SK-N-SH (cell line): Measurements from ENCODE around the gene FAM219B. TPM values are rescaled to one million over a fixed set of nuclear protein-coding genes. Genes with fewer than 3 reads are reported as not detected.
A peak's percentile ranks its signal among the peaks of the same experiment; 100 is the strongest.

Source experiments
- CTCF ChIA-PET: fragments of 300-600, 350-600 bp; formaldehyde crosslinking; extraction: SDS; loops from one replicate; lab custom pipeline; 2021; lab: Yijun Ruan, JAX
- POLR2A ChIA-PET: fragments of 350-600 bp; sonication (Branson Sonifier 250); formaldehyde crosslinking; extraction: SDS; loops from one replicate; lab custom pipeline; 2020; ENCODE audit warnings: antibody characterized with exemption, inconsistent platforms; lab: Yijun Ruan, JAX
- DNase-seq: peaks from one replicate; pipeline ENCODE4 v3.0.0; 2012
- H2AFZ ChIP-seq: fragments of 200-600 bp; sonication (generic); 2 replicates; pipeline ENCODE4 v1.8.1; 2016; ENCODE audit warnings: antibody characterized with exemption, mild to moderate bottlenecking, low read depth
- H3F3A ChIP-seq: fragments of 200-600 bp; sonication (generic); replicated peaks from 2 replicates; pipeline ENCODE3; 2016; ENCODE audit warnings: antibody characterized with exemption, mild to moderate bottlenecking; ENCODE audit not compliant: insufficient read depth
- H3K27ac ChIP-seq, 2 experiments: fragments of 200-500 bp in 1 of 2; fragments of 200-600 bp in 1 of 2; sonication (Bioruptor generic) in 1 of 2; sonication (generic), shearing (Covaris generic) in 1 of 2; 2 replicates each; pipeline versions ENCODE4 v1.5.1 to v1.6.1; 2014 to 2016; ENCODE audit warnings: low read depth in 2 of 2, inconsistent platforms in 1 of 2, low read length in 1 of 2, mild to moderate bottlenecking in 1 of 2, mixed read lengths in 1 of 2
- H3K27me3 ChIP-seq: fragments of 200-600 bp; sonication (generic), shearing (Covaris generic); 2 replicates; pipeline ENCODE4 v1.6.1; 2016; ENCODE audit warnings: mixed run types; ENCODE audit not compliant: insufficient read depth
- H3K36me3 ChIP-seq, 2 experiments: fragments of 200-500 bp in 1 of 2; fragments of 200-600 bp in 1 of 2; sonication (Bioruptor generic) in 1 of 2; sonication (generic) in 1 of 2; replicated peaks in 1 of 2; 2 replicates each; pipeline versions ENCODE3 to v1.5.1; 2014 to 2016; ENCODE audit warnings: low read length in 1 of 2, mild to moderate bottlenecking in 1 of 2; ENCODE audit not compliant: insufficient read depth in 2 of 2, control insufficient read depth in 1 of 2
- H3K4me1 ChIP-seq, 2 experiments: fragments of 200-500 bp in 1 of 2; fragments of 200-600 bp in 1 of 2; sonication (Bioruptor generic) in 1 of 2; sonication (generic), shearing (Covaris generic) in 1 of 2; 2 replicates each; pipeline versions ENCODE4 v1.5.1 to v1.6.1; 2014 to 2016; ENCODE audit warnings: low read depth in 1 of 2, low read length in 1 of 2, mixed run types in 1 of 2; ENCODE audit not compliant: insufficient read depth in 2 of 2, control insufficient read depth in 1 of 2
- H3K4me2 ChIP-seq: fragments of 200-600 bp; sonication (generic), shearing (Covaris generic); 2 replicates; pipeline ENCODE4 v1.6.1; 2017; ENCODE audit warnings: mixed run types
- H3K4me3 ChIP-seq, 2 experiments: fragments of 200-500 bp in 1 of 2; fragments of 200-600 bp in 1 of 2; sonication (Bioruptor generic) in 1 of 2; sonication (generic), shearing (Covaris generic) in 1 of 2; 2 replicates each; pipeline versions ENCODE4 v1.5.1 to v1.8.1; 2014 to 2016; ENCODE audit warnings: low read depth in 2 of 2, inconsistent platforms in 1 of 2, low read length in 1 of 2, mild to moderate bottlenecking in 1 of 2, mixed read lengths in 1 of 2, moderate library complexity in 1 of 2
- H3K79me2 ChIP-seq: fragments of 200-600 bp; sonication (generic); 2 replicates; pipeline ENCODE4 v1.8.1; 2017; ENCODE audit warnings: mild to moderate bottlenecking; ENCODE audit not compliant: insufficient read depth
- H3K9ac ChIP-seq: fragments of 200-600 bp; sonication (generic); 2 replicates; pipeline ENCODE4 v1.6.1; 2017; ENCODE audit warnings: mixed run types
- H3K9me2 ChIP-seq: fragments of 200-600 bp; sonication (generic); 2 replicates; pipeline ENCODE4 v1.6.1; 2017; ENCODE audit warnings: mixed run types
- H3K9me3 ChIP-seq: fragments of 200-600 bp; sonication (generic); 2 replicates; pipeline ENCODE4 v1.6.1; 2017; ENCODE audit warnings: mixed run types, mild to moderate bottlenecking, moderate library complexity
- H4K20me1 ChIP-seq: fragments of 200-600 bp; sonication (generic); 2 replicates; pipeline ENCODE4 v1.6.1; 2017; ENCODE audit warnings: mild to moderate bottlenecking, mixed run types; ENCODE audit not compliant: insufficient read depth
- ELF1 ChIP-seq: IDR thresholded peaks from 2 replicates; pipeline ENCODE4 v1.4.0; 2012
- EP300 ChIP-seq, 2 experiments: IDR thresholded peaks; 2 replicates each; pipeline versions ENCODE4 v1.4.0 to v1.6.1; 2012; ENCODE audit warnings: borderline replicate concordance in 1 of 2, low read depth in 1 of 2, low read length in 1 of 2
- MXI1 ChIP-seq: IDR thresholded peaks from 2 replicates; pipeline ENCODE4 v1.6.1; 2012; ENCODE audit warnings: mild to moderate bottlenecking, low read depth, low read length, improper control_type of control experiment
- NFIC ChIP-seq: IDR thresholded peaks from 2 replicates; pipeline ENCODE4 v1.4.0; 2012; ENCODE audit warnings: borderline replicate concordance
- NRF1 ChIP-seq: IDR thresholded peaks from 2 replicates; pipeline ENCODE4 v1.6.1; 2012; ENCODE audit warnings: low read depth, mild to moderate bottlenecking, low read length
- PBX3 ChIP-seq: IDR thresholded peaks from 2 replicates; pipeline ENCODE4; 2012
- POLR2AphosphoS5 ChIP-seq: IDR thresholded peaks from 2 replicates; pipeline ENCODE4 v1.6.1; 2012; ENCODE audit warnings: low read depth, low read length
- RAD21 ChIP-seq: IDR thresholded peaks from 2 replicates; pipeline ENCODE4 v1.6.1; 2012; ENCODE audit warnings: mild to moderate bottlenecking, low read length
- RCOR1 ChIP-seq: fragments of 150-350 bp; IDR thresholded peaks from 2 replicates; pipeline ENCODE4 v1.6.1; 2017; ENCODE audit warnings: antibody characterized with exemption, low read length
- REST ChIP-seq: IDR thresholded peaks from 2 replicates; pipeline ENCODE4 v1.6.1; 2012; ENCODE audit warnings: mild to moderate bottlenecking, low read depth, low read length, moderate library complexity
- RXRA ChIP-seq: IDR thresholded peaks from 2 replicates; pipeline ENCODE4 v1.4.0; 2012; ENCODE audit warnings: low read depth, mild to moderate bottlenecking, borderline replicate concordance
- TAF1 ChIP-seq: IDR thresholded peaks from 2 replicates; pipeline ENCODE4 v1.6.1; 2012; ENCODE audit warnings: low read depth, mild to moderate bottlenecking, low read length, moderate library complexity, borderline replicate concordance
- TCF12 ChIP-seq: IDR thresholded peaks from 2 replicates; pipeline ENCODE4 v1.4.0; 2012
- TEAD4 ChIP-seq: IDR thresholded peaks from 2 replicates; pipeline ENCODE4 v1.4.0; 2012; ENCODE audit warnings: mild to moderate bottlenecking, borderline replicate concordance; ENCODE audit not compliant: insufficient read depth
- USF1 ChIP-seq: IDR thresholded peaks from 2 replicates; pipeline ENCODE4 v1.4.0; 2012; ENCODE audit warnings: low read depth, borderline replicate concordance
- YY1 ChIP-seq: IDR thresholded peaks from 2 replicates; pipeline ENCODE4 v1.4.0; 2012; ENCODE audit warnings: low read depth, mild to moderate bottlenecking
- WGBS: methylation state at CpG from one replicate; pipeline ENCODE4 v1.1.6; 2017; ENCODE audit warnings: low lambda C conversion rate; 5-methylcytosine and 5-hydroxymethylcytosine counted together
- polyA plus RNA-seq, 3 experiments: library from polyadenylated mRNA; depleted of rRNA; stranded (reverse); fragments of >200 nt; gene quantifications; 2 replicates each; pipeline ENCODE4 v1.2.3, GENCODE V29; 2012
- TF ChIP-seq, protein P1 (sequence below): fragments of 150-350 bp; IDR thresholded peaks from 2 replicates; pipeline ENCODE4 v1.6.1; 2017; ENCODE audit warnings: antibody characterized with exemption, low read length, low read depth, borderline replicate concordance
- TF ChIP-seq, protein P2 (sequence below): fragments of 150-350 bp; IDR thresholded peaks from 2 replicates; pipeline ENCODE4 v1.6.1; 2016; ENCODE audit warnings: mild to moderate bottlenecking, low read depth, low read length
- TF ChIP-seq, protein P3 (sequence below): IDR thresholded peaks from 2 replicates; pipeline ENCODE4 v1.4.0; 2012; ENCODE audit warnings: low read depth, borderline replicate concordance
- TF ChIP-seq, protein P4 (sequence below): IDR thresholded peaks from 2 replicates; pipeline ENCODE4 v1.4.0; 2012; ENCODE audit warnings: low read depth

FAM219B gene
- polyA plus RNA-seq, 1 of the 3 experiments (the other 2 are of a cell fraction), result 53.0 TPM

GRCh38 chr15:74937590-74938371, 31.1 kb upstream of the FAM219B start, which contains the start of gene COX5A:
Gene COX5A (minus strand): TSS chr15:74938073. CDS start chr15:74938014, 59 bp downstream.
- WGBS, result under 1% methylated on average over 30 of the region's 85 CpGs
- Histone ChIP-seq H3K4me2 (peak within 1 kb of the TSS; percentile 94), H3F3A (peaks cover 10% of the 10 kb centered on the region), H2AFZ (peak within 1 kb of the TSS; percentile 97), H3K36me3 (peaks cover 0 to 7% of the 10 kb centered on the region in 2 experiments), H3K9me3 (no peaks in the 10 kb centered on the region), H4K20me1 (peaks cover 6% of the 10 kb centered on the region; the same call in 1 of the 2 replicates), H3K9me2 (no peaks in the 10 kb centered on the region), H3K27ac (peak within 1 kb of the TSS; percentile 86 to 89), H3K9ac (peak within 1 kb of the TSS; percentile 93), H3K79me2 (peaks cover 50% of the 10 kb centered on the region), H3K4me1 (0 out of 4 replicates have a peak, but pooled peaks cover 0 to 6% of the 10 kb centered on the region in 2 experiments), H3K4me3 (peak within 1 kb of the TSS; percentile 72 to 90), H3K27me3 (no peaks in the 10 kb centered on the region)
- ChIA-PET POLR2A (interaction anchor here (0.7 to 1.5 kb wide), 10 partner anchors 13 to 167 kb away, joined by 3 to 7 read pairs (median 4); partner anchors contain the start of genes MPI, PPCDC, RPP25 and SCAMP5), CTCF (interaction anchor here (1.1 to 1.3 kb wide), 8 partner anchors 11 to 168 kb away, joined by 3 to 10 read pairs (median 4); partner anchors contain the start of genes CSK and RPP25)
- TF ChIP-seq, protein P1, sequence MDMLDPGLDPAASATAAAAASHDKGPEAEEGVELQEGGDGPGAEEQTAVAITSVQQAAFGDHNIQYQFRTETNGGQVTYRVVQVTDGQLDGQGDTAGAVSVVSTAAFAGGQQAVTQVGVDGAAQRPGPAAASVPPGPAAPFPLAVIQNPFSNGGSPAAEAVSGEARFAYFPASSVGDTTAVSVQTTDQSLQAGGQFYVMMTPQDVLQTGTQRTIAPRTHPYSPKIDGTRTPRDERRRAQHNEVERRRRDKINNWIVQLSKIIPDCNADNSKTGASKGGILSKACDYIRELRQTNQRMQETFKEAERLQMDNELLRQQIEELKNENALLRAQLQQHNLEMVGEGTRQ, result peak; percentile 74; the same call in 1 of the 2 replicates
- TF ChIP-seq POLR2AphosphoS5 (peak; percentile 66), RXRA (peak; percentile 49; the same call in 1 of the 2 replicates), RAD21 (peak; percentile 17; the same call in 1 of the 2 replicates), TAF1 (peak; percentile 81), EP300 (IDR thresholded peaks at IDR 0.05; ENCODE audit: borderline replicate concordance in 1 of 2, low read depth in 1 of 2, low read length in 1 of 2) (peak in 1 of 2 experiments; percentile 57; a peak in 2 of 4 replicates), REST (no peak), RCOR1 (no peak; the same call in 1 of the 2 replicates), ELF1 (0 out of 2 replicates have a peak, but pooled peaks have one; percentile 37), YY1 (peak; percentile 72), NRF1 (peak; percentile 51; the same call in 1 of the 2 replicates), TCF12 (no peak), PBX3 (peak; percentile 54; the same call in 1 of the 2 replicates), TEAD4 (0 out of 2 replicates have a peak, but pooled peaks have one; percentile 22), MXI1 (peak; percentile 72), NFIC (no peak), USF1 (peak; percentile 92)
- TF ChIP-seq, protein P2, sequence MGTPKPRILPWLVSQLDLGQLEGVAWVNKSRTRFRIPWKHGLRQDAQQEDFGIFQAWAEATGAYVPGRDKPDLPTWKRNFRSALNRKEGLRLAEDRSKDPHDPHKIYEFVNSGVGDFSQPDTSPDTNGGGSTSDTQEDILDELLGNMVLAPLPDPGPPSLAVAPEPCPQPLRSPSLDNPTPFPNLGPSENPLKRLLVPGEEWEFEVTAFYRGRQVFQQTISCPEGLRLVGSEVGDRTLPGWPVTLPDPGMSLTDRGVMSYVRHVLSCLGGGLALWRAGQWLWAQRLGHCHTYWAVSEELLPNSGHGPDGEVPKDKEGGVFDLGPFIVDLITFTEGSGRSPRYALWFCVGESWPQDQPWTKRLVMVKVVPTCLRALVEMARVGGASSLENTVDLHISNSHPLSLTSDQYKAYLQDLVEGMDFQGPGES, result no peak
- TF ChIP-seq, protein P3, sequence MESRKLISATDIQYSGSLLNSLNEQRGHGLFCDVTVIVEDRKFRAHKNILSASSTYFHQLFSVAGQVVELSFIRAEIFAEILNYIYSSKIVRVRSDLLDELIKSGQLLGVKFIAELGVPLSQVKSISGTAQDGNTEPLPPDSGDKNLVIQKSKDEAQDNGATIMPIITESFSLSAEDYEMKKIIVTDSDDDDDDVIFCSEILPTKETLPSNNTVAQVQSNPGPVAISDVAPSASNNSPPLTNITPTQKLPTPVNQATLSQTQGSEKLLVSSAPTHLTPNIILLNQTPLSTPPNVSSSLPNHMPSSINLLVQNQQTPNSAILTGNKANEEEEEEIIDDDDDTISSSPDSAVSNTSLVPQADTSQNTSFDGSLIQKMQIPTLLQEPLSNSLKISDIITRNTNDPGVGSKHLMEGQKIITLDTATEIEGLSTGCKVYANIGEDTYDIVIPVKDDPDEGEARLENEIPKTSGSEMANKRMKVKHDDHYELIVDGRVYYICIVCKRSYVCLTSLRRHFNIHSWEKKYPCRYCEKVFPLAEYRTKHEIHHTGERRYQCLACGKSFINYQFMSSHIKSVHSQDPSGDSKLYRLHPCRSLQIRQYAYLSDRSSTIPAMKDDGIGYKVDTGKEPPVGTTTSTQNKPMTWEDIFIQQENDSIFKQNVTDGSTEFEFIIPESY, result 0 out of 2 replicates have a peak, but pooled peaks have one; percentile 8
- TF ChIP-seq, protein P4, sequence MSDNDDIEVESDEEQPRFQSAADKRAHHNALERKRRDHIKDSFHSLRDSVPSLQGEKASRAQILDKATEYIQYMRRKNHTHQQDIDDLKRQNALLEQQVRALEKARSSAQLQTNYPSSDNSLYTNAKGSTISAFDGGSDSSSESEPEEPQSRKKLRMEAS, result peak; percentile 72
- DNase-seq, result peak; percentile 96
